IPS-15b (cell line): ENCODE results near the gene KCNIP4.

Experiments
- H3K27me3 ChIP-seq: one replicate; pipeline ENCODE4 v1.6.1; 2013; ENCODE audit warnings: low read length; ENCODE audit not compliant: control insufficient read depth, insufficient read depth
- H3K36me3 ChIP-seq: one replicate; pipeline ENCODE4 v1.6.1; 2013; ENCODE audit warnings: low read length; ENCODE audit not compliant: control insufficient read depth, insufficient read depth
- H3K4me1 ChIP-seq: one replicate; pipeline ENCODE4 v1.6.1; 2013; ENCODE audit warnings: mild to moderate bottlenecking, low read length; ENCODE audit not compliant: control insufficient read depth, insufficient read depth
- H3K4me3 ChIP-seq: one replicate; pipeline ENCODE4 v1.5.1; 2013; ENCODE audit warnings: low read depth, low read length
- H3K9ac ChIP-seq: one replicate; pipeline ENCODE4 v1.6.1; 2013; ENCODE audit warnings: low read depth, mild to moderate bottlenecking, low read length
- H3K9me3 ChIP-seq: one replicate; pipeline ENCODE4 v1.6.1; 2013; ENCODE audit warnings: mild to moderate bottlenecking, low read length; ENCODE audit not compliant: control insufficient read depth, insufficient read depth

Gene KCNIP4

DNA sequence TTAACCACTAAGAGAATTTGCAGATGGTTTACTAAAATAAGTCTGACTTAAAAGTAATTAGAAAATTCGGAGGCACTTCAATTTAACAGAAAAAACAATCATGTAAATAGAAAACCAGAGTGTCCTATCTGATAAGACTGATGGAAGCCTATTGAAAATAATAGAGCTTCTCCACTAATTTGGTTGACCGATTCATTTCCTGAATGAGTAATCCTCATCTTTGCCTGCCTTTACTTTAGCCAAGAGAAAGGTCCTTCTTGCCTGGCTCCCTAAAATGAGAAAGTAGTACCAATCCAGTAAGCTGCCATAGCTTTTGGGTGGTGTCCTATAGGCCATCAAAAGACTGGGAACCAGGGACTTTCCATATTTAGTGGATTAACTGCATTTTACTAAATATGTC lies 48.4 kb downstream of the KCNIP4 start:
- Histone ChIP-seq H3K36me3 (no peaks in the 10 kb centered on the region), H3K4me3 (no peak overlapping the region), H3K4me1 (no peaks in the 10 kb centered on the region), H3K9me3 (no peaks in the 10 kb centered on the region), H3K27me3 (no peaks in the 10 kb centered on the region), H3K9ac (no peak overlapping the region)

DNA sequence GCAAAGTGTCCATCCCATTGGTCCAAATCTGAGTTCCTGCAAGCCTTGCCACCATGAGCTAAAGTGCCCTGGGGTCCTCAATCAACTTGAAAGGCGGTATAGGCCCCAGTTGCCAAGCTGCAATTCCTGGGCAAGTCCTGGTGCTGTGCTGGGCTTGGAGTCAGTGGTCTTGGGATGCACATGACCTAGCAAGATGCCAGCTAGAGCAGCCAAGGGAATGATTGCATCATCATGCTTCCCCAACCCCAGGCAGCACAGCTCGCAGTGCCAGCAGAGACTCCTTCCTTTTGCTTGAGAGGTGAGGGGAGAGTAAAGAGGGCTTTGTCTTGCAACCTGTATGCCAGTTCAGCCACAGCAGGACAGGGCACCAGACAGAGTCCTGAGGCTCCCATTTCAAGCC lies 50.5 kb downstream of the KCNIP4 start:
- Histone ChIP-seq H3K4me3 (no peak overlapping the region), H3K9ac (no peak overlapping the region), H3K9me3 (no peaks in the 10 kb centered on the region), H3K36me3 (no peaks in the 10 kb centered on the region), H3K4me1 (no peaks in the 10 kb centered on the region), H3K27me3 (no peaks in the 10 kb centered on the region)

DNA sequence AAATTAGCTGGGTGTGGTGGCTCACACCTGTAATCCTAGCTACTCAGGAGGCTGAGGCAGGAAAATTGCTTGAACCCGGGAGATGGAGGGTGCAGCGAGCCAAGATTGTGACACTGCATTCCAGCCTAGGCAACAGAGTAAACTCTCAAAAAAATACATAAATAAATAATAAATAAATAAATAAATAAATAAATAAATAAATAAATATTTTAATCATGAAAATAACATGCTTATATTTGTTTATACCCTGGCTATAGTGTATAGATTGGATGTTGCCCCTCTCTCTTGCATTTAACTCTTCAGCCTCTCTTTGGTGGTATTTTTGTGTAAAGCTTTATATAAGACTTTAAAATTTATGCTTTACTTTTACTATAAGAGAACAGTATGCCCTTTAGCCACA lies 51.8 kb downstream of the KCNIP4 start:
- Histone ChIP-seq H3K9ac (no peak overlapping the region), H3K36me3 (no peaks in the 10 kb centered on the region), H3K4me1 (no peaks in the 10 kb centered on the region), H3K4me3 (no peak overlapping the region), H3K9me3 (no peaks in the 10 kb centered on the region), H3K27me3 (no peaks in the 10 kb centered on the region)

DNA sequence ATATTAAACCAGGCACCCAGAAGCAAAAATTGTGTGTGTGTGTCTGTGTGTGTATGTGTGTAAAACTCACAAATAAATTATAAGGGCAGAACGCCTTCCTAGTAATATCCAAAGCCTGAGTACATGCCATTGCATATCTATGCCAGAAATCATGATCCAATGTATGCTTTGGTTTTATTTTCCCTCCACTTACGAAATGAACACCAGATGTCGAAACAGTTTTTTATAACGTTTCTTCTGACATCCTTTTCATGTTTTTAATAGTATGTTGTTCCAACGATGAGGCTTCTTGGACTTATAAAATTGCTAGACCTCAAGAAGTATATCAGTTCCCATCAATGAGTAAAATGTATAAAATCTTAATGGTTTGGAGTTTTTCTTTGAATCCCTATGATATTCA lies 55.4 kb downstream of the KCNIP4 start:
- Histone ChIP-seq H3K27me3 (no peaks in the 10 kb centered on the region), H3K9ac (no peak overlapping the region), H3K9me3 (no peaks in the 10 kb centered on the region), H3K4me3 (no peak overlapping the region), H3K4me1 (no peaks in the 10 kb centered on the region), H3K36me3 (no peaks in the 10 kb centered on the region)

DNA sequence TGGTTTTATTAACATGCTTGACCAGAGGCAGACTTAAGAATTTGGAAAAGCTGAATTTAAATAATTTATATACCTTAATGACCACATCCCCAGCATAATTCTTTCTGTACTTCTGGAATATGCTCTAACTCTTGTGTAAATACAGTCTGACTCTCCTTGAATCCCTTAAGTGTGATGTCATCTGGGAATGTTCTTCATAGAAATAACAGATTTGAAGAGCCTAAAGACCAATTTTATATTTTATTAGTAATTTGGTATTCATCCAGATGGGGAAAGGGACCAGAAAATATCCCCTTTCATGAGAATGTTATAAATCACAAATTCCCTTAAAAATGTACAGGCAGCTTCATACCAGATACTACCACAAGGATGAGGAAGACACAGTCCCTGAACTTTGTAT lies 58.3 kb downstream of the KCNIP4 start:
- Histone ChIP-seq H3K27me3 (no peaks in the 10 kb centered on the region), H3K4me1 (no peaks in the 10 kb centered on the region), H3K9ac (no peak overlapping the region), H3K36me3 (no peaks in the 10 kb centered on the region), H3K4me3 (no peak overlapping the region), H3K9me3 (no peaks in the 10 kb centered on the region)

DNA sequence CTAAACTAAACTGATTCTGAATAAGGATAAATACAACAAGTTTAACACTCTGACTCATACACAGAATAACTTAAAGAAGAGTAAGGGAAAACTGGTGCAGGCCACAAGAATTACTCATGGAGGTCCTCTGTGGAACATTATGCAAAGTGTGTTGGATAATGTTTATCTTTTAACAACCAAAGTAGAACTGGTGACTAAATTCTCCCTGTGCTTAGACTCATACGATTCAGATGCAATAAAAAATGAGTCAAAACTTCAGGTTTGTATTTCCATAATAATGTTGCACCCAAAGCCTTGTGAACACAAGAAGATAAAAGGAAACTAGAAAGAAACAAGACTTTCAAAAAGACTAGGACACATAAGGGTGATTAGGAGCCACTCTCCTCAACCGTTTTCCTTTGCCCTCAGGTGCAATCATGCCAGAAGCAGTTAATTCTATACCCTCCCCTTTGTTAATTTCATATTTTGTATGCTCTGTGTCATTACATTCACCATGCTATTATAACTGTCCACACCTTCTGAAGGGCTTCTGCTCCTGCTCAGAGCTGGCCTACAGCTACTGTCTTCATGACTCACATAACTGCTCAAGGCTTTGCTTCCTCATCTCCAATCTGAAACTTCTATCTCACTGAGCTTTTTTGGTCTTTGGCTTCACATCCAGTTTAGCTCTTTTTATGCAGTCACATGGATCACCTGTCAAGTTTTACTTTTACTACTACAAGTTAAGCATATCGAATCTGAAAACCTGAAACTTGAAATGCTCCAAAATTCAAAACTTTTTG lies 60.2 kb downstream of the KCNIP4 start:
- Histone ChIP-seq H3K4me3 (no peak overlapping the region), H3K9me3 (no peaks in the 10 kb centered on the region), H3K9ac (no peak overlapping the region), H3K4me1 (no peaks in the 10 kb centered on the region), H3K36me3 (no peaks in the 10 kb centered on the region), H3K27me3 (no peaks in the 10 kb centered on the region)

DNA sequence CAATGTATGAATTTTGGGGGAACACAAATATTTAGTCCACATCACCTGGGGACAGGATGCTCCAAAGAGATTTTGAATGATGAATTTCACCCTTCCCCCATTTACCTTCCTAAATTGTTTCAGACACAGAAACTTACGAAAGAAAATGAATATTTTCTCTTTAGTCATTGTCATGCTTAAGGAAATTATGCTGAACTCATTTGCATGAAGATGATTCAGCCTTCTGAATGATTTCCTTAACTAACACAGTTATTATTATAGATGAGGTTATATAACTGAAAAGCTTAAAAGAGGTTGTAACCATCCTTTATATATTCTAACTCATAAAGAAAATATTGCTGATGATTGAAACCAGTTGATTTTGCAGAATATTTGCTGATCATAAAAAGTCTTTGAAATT lies 61.1 kb downstream of the KCNIP4 start:
- no peaks in the 10 kb centered on the region for H3K36me3 ChIP-seq
- no peaks in the 10 kb centered on the region for H3K9me3 ChIP-seq
- H3K4me3 ChIP-seq, result no peak overlapping the region
- H3K27me3 ChIP-seq, result no peaks in the 10 kb centered on the region
- no peaks in the 10 kb centered on the region for H3K4me1 ChIP-seq
- no peak overlapping the region for H3K9ac ChIP-seq

DNA sequence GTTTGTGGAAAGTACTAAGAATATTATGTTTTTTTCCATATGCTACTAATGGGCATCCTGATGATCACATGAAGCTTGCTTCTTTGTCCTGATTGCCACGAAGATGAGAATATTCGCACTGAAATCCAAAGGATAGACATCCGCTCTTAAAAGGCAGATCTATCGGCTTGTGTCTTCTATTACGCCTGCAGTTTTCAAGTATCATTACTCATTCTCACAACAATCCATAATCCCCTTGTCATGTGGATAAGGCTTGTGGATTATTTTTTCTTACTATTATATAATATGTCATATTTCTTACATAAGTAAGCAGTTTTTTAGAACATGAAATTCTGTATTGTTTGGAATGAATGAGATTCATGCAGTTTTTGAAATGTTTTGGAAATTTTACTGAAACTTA lies 62.8 kb downstream of the KCNIP4 start:
- H3K4me1 ChIP-seq, result no peaks in the 10 kb centered on the region
- no peaks in the 10 kb centered on the region for H3K36me3 ChIP-seq
- H3K9ac ChIP-seq, result no peak overlapping the region
- no peaks in the 10 kb centered on the region for H3K27me3 ChIP-seq
- no peaks in the 10 kb centered on the region for H3K9me3 ChIP-seq
- H3K4me3 ChIP-seq, result no peak overlapping the region

DNA sequence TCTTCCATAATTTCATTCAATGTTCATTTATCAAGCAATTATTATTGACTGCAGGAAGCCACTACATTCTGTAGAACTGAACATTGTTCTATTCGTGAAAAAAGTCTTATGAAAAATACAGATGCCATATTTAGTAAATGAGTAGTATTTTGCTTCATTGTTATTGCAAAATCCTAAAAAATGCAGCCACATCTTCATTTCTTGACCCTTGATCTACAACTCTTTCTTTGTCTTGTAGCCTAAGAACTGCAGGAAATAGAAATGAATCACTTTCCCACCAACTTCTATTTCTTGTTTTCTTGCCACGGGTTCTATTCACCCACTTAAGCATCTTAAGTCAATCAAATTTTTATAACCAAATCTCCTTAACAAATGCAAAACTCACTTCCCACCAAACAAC lies 63.3 kb downstream of the KCNIP4 start:
- Histone ChIP-seq H3K9me3 (no peaks in the 10 kb centered on the region), H3K27me3 (no peaks in the 10 kb centered on the region), H3K36me3 (no peaks in the 10 kb centered on the region), H3K9ac (no peak overlapping the region), H3K4me3 (no peak overlapping the region), H3K4me1 (no peaks in the 10 kb centered on the region)

DNA sequence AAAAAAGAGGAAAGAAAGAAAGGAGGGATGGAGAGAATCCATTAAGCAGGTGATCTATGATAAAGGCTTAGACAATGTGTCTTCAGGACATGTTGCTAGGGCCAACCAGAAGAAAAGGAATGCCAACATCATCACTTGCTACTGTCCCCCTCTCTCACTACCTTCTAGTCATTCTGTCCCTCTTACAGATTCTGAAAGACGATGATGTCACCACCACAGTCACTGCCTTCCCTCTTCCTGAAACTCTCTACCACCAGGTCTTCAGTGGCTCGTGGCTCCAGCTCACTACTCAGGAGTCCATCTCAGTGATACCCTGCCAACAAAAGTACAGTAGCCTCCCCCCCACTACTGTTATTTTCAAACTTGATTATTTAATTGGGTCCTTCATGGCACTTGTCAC lies 64.0 kb downstream of the KCNIP4 start:
- no peak overlapping the region for H3K9ac ChIP-seq
- H3K9me3 ChIP-seq, result no peaks in the 10 kb centered on the region
- no peaks in the 10 kb centered on the region for H3K4me1 ChIP-seq
- no peaks in the 10 kb centered on the region for H3K27me3 ChIP-seq
- H3K4me3 ChIP-seq, result no peak overlapping the region
- H3K36me3 ChIP-seq, result no peaks in the 10 kb centered on the region

DNA sequence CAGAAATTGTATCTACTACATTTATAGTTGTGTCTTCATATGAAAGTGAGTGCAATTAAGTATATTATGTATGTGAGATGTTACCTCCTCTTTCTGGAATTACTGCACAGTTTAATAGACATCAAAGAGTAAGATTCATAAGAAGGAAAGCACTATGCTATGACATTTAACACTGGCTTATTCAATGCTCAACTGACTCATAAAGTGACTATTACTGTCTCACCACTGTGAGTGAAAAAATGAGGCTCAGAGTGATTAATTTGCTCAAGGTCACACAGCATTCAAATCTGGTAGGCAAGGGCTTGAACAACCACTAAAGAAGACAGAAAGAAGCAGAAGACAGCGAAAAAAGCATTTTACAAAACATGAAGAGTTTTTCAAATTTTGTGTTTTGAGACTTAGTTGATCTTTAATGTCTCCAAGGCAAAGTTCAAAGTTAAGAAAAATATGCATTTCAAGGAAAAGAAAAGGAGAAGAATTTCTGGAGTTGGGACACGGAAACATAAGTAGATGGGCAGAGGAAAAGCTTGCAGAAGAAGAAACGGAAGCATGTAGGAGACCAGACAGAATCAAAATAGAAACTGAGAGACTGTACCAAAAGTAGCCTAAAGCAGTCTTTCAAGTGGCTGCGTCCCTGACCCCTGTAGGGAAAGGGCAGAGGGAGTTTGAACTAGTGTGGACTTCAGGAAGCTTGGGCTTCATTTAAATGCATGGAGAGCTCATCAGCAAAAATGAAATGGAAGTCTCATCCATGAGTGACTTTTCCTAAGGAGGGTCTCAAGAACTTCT lies 66.3 kb downstream of the KCNIP4 start:
- H3K4me1 ChIP-seq, result no peaks in the 10 kb centered on the region

DNA sequence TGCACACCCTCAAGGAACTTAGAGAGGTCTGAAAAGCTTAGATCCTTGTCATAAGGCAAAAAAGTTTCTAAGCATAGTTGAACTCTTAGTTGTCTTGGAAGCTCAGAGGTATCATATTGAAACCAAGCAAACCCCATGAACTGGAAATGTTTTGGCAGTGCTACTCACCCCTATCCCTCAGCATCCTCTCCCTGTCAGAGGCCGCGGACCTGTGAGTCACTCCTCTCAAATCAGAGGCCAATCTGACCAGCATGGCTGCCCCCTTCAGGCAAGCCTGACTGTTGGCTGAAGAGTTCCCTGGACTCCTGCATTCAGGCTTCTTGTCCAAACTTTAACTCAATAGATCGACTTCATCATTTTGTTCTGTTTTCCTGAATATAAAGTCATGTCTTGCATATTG lies 69.4 kb downstream of the KCNIP4 start:
- H3K36me3 ChIP-seq, result no peaks in the 10 kb centered on the region
- H3K4me1 ChIP-seq, result no peaks in the 10 kb centered on the region
- H3K9me3 ChIP-seq, result no peaks in the 10 kb centered on the region
- H3K4me3 ChIP-seq, result no peak overlapping the region
- H3K27me3 ChIP-seq, result no peaks in the 10 kb centered on the region
- H3K9ac ChIP-seq, result no peak overlapping the region

More for the DNA sequence above, 66.3 kb downstream of the KCNIP4 start:
- no peak overlapping the region for H3K4me3 ChIP-seq
- no peak overlapping the region for H3K9ac ChIP-seq
- no peaks in the 10 kb centered on the region for H3K36me3 ChIP-seq
- H3K27me3 ChIP-seq, result no peaks in the 10 kb centered on the region
- no peaks in the 10 kb centered on the region for H3K9me3 ChIP-seq
